Omental fat pad (tissue), 4 donors: Measurements from ENCODE around the gene CNOT11. TPM values are rescaled to one million over a fixed set of nuclear protein-coding genes. Genes with fewer than 3 reads are reported as not detected.
A peak's percentile ranks its signal among the peaks of the same experiment; 100 is the strongest.

Source experiments
- ATAC-seq: fragments of 150-250 bp; one replicate; pipeline ENCODE4 v1.9.1; 2016; ENCODE audit warnings: mild to moderate bottlenecking, moderate library complexity; ENCODE audit not compliant: low FRiP score
- DNase-seq: peaks from one replicate; pipeline ENCODE4 v3.0.0-alpha.2; 2019; ENCODE audit warnings: low spot score
- total RNA-seq, 4 donors: library from RNA; depleted of rRNA; stranded (reverse); fragments of >200 nt; gene quantifications; one replicate each; pipeline ENCODE4 v1.1.0, GENCODE V29; 2016
- TF ChIP-seq, protein P1 (sequence below), 3 donors: fragments of 450-650 bp; IDR thresholded peaks; one replicate each; pipeline ENCODE4 v1.5.1; 2016 to 2017; ENCODE audit warnings: antibody characterized with exemption in 3 of 3, mild to moderate bottlenecking in 3 of 3, moderate library complexity in 2 of 3

The CNOT11 gene
- total RNA-seq, 4 donors from 2014 or later = 18.4 to 28.5 (median 22.8) TPM

DNA sequence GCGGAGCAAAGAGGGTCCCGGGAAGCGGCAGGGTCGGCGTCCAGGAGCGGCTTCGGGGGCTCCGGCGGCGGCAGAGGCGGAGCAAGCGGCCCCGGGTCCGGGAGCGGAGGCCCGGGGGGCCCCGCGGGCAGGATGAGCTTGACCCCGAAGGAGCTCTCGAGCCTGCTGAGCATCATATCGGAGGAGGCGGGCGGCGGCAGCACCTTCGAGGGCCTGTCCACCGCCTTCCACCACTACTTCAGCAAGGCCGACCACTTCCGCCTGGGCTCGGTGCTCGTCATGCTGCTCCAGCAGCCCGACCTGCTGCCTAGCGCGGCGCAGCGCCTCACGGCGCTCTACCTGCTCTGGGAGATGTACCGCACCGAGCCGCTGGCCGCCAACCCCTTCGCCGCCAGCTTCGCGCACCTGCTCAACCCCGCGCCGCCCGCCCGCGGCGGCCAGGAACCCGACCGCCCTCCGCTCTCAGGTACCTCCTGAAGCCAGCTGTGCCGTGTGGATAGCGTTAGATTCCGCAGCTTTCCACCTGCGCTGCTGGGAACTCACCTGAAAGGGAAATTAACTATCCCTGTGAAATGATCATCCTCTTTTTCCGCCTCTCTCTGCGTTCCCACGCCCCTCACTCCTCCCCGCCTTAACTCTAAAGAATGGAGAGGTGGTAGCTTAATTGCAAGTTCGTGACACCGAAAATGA lies 472 bp downstream of the CNOT11 start:
- DNase-seq = peak; percentile 27
- TF ChIP-seq, protein P1, sequence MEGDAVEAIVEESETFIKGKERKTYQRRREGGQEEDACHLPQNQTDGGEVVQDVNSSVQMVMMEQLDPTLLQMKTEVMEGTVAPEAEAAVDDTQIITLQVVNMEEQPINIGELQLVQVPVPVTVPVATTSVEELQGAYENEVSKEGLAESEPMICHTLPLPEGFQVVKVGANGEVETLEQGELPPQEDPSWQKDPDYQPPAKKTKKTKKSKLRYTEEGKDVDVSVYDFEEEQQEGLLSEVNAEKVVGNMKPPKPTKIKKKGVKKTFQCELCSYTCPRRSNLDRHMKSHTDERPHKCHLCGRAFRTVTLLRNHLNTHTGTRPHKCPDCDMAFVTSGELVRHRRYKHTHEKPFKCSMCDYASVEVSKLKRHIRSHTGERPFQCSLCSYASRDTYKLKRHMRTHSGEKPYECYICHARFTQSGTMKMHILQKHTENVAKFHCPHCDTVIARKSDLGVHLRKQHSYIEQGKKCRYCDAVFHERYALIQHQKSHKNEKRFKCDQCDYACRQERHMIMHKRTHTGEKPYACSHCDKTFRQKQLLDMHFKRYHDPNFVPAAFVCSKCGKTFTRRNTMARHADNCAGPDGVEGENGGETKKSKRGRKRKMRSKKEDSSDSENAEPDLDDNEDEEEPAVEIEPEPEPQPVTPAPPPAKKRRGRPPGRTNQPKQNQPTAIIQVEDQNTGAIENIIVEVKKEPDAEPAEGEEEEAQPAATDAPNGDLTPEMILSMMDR (IDR thresholded peaks at IDR 0.05) = no peak
- peak; percentile 73 for ATAC-seq

DNA sequence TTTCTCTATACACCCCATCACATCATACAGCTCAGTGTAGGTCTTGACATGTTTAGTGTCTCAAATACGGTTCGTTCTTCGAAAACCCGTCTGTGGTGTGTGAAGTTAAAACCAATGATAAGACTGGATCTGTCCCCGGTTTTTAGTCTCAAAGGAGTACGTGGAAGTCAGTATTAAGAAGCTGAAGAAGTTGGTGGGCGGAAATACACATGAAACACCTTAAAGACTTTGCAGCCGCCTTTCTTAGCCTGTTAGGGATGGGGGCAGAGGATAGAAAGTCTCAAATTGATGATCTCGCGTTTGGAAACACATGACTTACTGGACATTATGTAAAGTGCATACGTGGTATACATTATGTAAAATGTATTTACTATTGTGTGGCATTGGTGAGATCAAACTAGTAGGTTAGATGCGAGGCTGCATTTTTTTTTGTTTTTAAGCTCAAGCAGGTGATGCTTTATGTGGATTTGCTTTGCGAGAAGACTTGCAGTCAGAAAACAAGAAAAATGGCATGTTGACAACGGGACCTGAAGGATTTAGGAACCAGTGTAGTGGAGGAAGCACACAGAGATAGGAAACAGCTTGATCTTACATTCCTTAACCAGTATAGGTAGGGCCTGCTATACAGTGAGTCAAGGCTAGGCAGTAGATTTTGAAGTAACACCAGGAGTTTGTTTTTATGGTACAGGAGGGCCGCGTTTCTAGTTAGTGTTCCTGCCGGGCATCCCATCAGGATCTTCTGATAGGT lies 1.2 kb downstream of the CNOT11 start:
- TF ChIP-seq, protein P1 (IDR thresholded peaks at IDR 0.05) = no peak
- ATAC-seq (no peak), DNase-seq (no peak)

DNA sequence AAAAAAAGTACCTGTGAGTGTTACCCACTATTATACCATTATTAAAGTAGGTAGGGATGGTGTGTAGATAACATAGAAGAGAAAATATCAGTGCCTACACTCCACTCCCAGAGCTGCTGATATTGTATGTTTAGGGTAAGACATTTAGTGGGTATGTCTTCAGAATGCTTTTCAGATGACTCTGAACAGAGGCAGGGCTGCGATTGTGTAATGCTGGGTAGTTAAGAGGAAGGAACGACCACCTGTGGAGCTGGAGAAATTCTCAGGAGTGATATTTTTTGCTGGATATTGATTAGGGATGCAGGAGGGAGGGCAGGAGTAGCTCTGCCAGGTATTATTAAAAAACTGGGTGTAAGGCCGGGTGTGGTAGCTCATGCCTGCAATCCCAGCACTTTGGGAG lies 2.8 kb downstream of the CNOT11 start:
- TF ChIP-seq, protein P1 (IDR thresholded peaks at IDR 0.05) = no peak

DNA sequence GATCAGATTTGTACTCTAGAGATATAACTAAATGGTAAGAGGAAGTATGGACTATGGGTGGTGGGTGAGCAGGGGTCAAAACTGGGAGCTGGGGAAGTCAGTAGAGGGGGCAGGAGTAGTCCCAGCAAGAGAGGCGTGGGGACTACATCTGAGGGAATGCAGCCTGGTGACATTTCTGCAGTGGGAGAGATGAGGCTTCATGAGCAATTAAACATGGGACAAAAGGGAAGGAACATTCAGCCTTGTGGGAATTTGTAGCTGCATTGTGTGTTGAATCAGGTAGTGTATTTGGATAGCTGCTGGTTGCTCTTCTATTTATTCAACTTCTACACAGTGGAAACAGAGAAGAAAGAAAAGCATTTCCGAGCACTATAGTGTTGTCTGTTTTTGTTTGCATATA lies 3.6 kb downstream of the CNOT11 start:
- TF ChIP-seq, protein P1 (IDR thresholded peaks at IDR 0.05) = no peak
- no peak for ATAC-seq

More for the DNA sequence above, 2.8 kb downstream of the CNOT11 start:
- ATAC-seq (no peak), DNase-seq (no peak)

DNA sequence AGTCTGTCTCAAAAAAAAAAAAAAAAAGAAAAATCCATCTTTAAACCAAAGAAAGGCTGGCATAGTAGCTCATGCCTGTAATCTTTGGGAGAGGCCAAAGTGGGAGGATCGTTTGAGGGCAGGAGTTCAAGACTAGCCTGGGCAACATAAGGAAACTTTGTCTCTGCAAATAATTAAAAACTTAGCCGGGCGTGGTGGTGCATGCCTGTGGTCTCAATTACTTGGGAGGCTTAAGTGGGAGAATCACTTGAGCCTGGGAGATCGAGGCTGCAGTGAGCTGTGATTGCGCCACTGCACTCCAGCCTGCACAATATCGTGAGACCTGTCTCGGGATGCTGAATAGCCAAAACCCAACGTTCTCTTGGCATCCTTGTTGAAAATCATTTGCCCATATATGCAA lies 6.1 kb downstream of the CNOT11 start:
- ATAC-seq (no peak), DNase-seq (no peak)
- TF ChIP-seq, protein P1 (IDR thresholded peaks at IDR 0.05) = no peak

More for the DNA sequence above, 3.6 kb downstream of the CNOT11 start:
- no peak for DNase-seq

DNA sequence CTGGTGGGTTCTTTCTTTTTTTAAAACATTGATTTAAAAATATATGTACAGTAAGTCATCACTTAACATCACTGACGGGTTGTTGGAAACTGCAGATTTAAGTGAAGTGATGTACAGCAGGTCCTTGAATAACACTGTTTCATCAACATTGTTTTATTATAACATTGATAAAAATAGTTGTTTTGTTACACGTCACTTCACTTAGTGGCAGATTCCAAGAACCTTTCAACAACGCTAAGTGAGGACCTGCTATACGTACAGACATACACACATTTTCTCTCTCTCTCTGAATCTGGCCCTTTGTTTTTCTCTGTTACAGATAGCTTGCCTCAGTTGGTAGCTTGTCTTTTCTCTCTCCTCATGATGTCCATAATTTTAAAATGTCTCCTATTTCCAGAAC lies 9.5 kb downstream of the CNOT11 start:
- TF ChIP-seq, protein P1 (IDR thresholded peaks at IDR 0.05) = no peak
- DNase-seq (no peak), ATAC-seq (no peak)
